Thymus (tissue), 11 donors: ENCODE results near the gene SORCS1. TPM values are rescaled to one million over a fixed set of nuclear protein-coding genes. Genes with fewer than 3 reads are reported as not detected.

Experiments
- DNase-seq, 9 donors: peaks; one replicate each; pipeline ENCODE4 v3.0.0-alpha.2; 2013; ENCODE audit warnings: low spot score in 9 of 9, low read depth in 6 of 9, missing footprints in 1 of 9
- H3K27ac ChIP-seq, 2 donors: one replicate each; pipeline ENCODE4 v1.5.1; 2013; ENCODE audit warnings: control low read depth in 1 of 2, low read depth in 1 of 2, low read length in 1 of 2, mild to moderate bottlenecking in 1 of 2, moderate library complexity in 1 of 2
- H3K27me3 ChIP-seq, 2 donors: one replicate each; pipeline ENCODE4 v1.5.1; 2013; ENCODE audit warnings: low read length in 1 of 2; ENCODE audit not compliant: control insufficient read depth in 2 of 2, insufficient read depth in 1 of 2
- H3K36me3 ChIP-seq, 2 donors: one replicate each; pipeline ENCODE4 v1.5.1; 2013; ENCODE audit warnings: low read length in 1 of 2, mild to moderate bottlenecking in 1 of 2, moderate library complexity in 1 of 2; ENCODE audit not compliant: control insufficient read depth in 2 of 2, insufficient read depth in 2 of 2
- H3K4me1 ChIP-seq, 2 donors: one replicate each; pipeline ENCODE4 v1.5.1; 2013; ENCODE audit warnings: low read length in 2 of 2; ENCODE audit not compliant: control insufficient read depth in 2 of 2, insufficient read depth in 2 of 2
- H3K4me3 ChIP-seq, 2 donors: one replicate each; pipeline ENCODE4 v1.5.1; 2013; ENCODE audit warnings: low read length in 2 of 2, control low read depth in 1 of 2, mild to moderate bottlenecking in 1 of 2
- H3K9me3 ChIP-seq, 2 donors: one replicate each; pipeline ENCODE4 v1.5.1; 2013; ENCODE audit warnings: low read length in 1 of 2, mild to moderate bottlenecking in 1 of 2; ENCODE audit not compliant: control insufficient read depth in 2 of 2, insufficient read depth in 1 of 2
- WGBS: extraction: QIAGEN DNeasy Blood & Tissue Kit; methylation state at CpG from one replicate; pipeline ENCODE4 v1.1.7; 2013; 5-methylcytosine and 5-hydroxymethylcytosine counted together
- polyA plus RNA-seq: library from polyadenylated mRNA; stranded (reverse); fragments of 200-250 nt; gene quantifications from one replicate; pipeline ENCODE4 v1.2.3, GENCODE V29; 2013
- total RNA-seq: library from RNA; stranded (reverse); fragments of 120-200 nt; gene quantifications from one replicate; pipeline ENCODE4 v1.2.4, GENCODE V29; 2013
- donor health status: healthy.

The SORCS1 gene
- total and polyA plus RNA-seq, 2 donors, result 1.1 to 3.6 TPM

DNA sequence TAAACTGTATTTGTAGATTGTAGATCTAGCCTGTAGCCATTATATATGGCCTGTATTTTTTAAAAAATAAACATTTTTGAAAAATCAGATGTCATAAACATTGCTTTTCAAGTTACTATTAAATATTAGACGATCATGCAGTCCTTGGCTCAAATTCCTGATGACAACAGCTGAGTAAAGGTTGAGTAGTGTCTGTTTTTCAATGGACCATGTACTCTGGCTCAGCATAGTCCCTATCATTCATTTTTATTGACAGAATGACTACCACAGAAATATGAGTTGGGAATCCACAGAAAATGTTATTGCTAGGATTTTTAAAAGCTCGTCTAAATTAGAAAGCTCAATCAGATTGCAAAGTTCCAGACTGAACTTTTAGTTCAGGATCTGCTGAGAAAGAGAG is 145.4 kb downstream of the SORCS1 start:
- Histone ChIP-seq H3K9me3 (no peaks in the 10 kb centered on the region), H3K4me3 (no peak overlapping the region), H3K36me3 (no peaks in the 10 kb centered on the region), H3K27ac (no peak overlapping the region), H3K4me1 (no peaks in the 10 kb centered on the region), H3K27me3 (no peaks in the 10 kb centered on the region)
- DNase-seq, result no peak
- WGBS, result 93% methylated on average over 2 of the region's 2 CpGs

DNA sequence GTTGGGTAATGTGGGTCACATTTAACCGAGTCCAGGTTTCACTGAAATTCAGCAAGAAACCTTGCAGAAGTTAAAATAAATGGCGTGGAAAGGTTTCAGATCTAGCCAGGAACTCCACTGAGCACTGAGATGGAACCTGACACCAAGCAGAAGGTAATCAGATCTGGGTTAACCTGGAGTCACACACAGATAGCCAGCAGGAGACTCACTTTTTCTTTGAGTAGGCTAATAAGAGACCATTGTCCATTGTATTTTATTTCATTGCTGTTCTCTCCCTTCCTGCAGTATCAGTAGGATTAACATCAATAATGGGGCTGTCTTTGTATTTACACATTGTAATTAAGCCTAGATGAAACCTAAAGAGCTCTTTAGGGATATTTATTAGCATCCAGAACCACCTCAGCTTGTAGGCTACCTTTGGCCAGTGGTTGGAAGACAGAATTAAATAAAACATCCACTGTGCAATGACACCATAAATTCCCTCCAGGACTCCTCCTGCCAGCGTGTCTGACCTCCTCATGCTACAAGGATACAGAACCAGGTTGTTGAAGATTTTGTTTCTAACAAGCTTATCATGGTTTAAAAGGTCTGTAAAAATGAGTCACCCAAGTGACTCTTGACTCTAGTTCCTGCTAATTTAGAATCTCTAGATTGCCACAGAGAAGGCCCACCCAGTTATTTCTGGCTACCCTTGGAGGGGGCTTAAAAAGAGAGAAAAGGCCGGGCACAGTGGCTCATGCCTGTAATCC is 151.1 kb downstream of the SORCS1 start:
- Histone ChIP-seq H3K27me3 (no peaks in the 10 kb centered on the region), H3K9me3 (no peaks in the 10 kb centered on the region), H3K27ac (no peak overlapping the region), H3K4me3 (no peak overlapping the region), H3K36me3 (no peaks in the 10 kb centered on the region), H3K4me1 (no peaks in the 10 kb centered on the region)
- 88% methylated on average over 4 of the region's 4 CpGs for WGBS
- no peak for DNase-seq

DNA sequence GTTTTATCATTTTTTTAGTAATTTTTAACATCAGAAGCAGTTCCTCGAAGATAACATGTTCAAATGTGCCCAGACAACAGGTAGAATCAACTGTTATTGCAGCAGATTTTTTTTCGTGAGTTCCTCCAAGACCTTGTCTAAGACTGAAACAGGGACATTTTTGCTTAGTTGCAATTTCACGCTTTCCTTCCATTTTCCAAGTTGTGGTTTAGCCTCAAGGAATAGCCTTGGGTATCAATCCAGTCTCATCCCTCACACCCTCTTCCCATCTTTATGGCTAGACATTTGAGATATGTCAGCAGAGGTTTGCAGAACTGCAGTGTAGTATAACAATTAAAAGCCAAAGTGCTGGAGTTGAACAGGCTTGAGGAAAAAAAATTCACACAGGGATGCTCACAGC is 152.5 kb downstream of the SORCS1 start:
- Histone ChIP-seq H3K36me3 (no peaks in the 10 kb centered on the region), H3K4me1 (no peaks in the 10 kb centered on the region), H3K9me3 (no peaks in the 10 kb centered on the region), H3K27ac (no peak overlapping the region), H3K27me3 (no peaks in the 10 kb centered on the region), H3K4me3 (no peak overlapping the region)
- 87% methylated on average over 3 of the region's 3 CpGs for WGBS
- DNase-seq, result no peak

DNA sequence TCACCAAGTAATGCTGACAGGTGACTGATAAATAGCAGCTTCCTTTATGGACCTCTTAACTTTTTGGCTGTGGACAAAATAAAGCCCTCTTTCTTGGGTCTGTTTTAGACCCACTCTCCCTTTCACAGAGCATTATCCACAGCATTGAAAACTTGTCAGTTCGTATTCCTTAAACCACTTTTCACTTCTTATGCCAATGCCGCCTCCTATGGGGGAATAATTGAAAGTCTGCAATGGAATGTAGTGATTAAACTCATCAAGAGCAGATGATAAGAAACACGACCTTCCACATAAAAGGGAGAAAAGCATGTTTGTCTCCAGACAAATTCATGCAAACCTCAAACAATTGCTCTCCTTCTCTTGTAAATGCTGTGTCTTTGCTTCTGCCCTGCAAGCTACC is 153.4 kb downstream of the SORCS1 start:
- Histone ChIP-seq H3K27ac (no peak overlapping the region), H3K36me3 (no peaks in the 10 kb centered on the region), H3K4me1 (no peaks in the 10 kb centered on the region), H3K4me3 (no peak overlapping the region), H3K9me3 (no peaks in the 10 kb centered on the region), H3K27me3 (no peaks in the 10 kb centered on the region)
- 73% methylated on average over 3 of the region's 3 CpGs for WGBS
- DNase-seq, result no peak

DNA sequence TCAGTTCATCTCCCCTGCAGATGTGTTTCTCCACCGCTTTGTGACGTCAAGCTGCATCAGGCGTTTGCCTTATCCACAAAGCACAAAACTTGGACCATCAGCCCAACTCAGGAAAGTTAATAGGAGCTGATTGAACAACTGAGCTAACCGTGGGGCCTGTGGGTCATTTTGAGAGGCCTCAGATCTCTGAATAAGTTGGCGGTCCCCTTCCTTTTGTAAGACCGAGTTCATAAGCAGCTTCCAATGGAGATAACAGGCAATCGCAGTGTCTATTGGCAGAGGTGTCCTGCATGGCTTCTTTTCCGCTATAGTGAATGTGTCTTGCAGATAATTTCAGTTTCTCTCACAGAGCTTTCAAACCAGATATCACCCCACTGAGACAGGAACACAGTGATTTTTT is 154.0 kb downstream of the SORCS1 start:
- no peaks in the 10 kb centered on the region for H3K27me3 ChIP-seq
- 95% methylated on average over 8 of the region's 8 CpGs for WGBS

DNA sequence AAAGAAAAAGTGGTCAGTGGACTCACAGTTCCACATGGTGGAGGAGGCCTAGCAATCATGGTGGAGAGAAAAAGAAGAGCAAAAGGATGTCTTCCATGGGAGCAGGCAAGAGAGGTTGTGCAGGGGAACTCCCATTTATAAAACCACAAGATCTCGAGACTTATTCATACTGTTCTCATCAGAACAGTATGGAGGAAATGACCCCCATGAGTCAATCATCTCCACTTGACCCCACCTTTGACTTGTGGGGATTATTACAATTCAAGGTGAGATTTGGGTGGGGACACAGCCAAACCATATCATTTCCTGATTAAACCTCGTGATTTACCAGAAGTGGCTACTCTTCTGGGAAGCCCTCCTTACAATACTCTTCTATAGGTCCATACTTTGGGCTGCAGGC is 160.1 kb downstream of the SORCS1 start:
- 83% methylated on average over 2 of the region's 2 CpGs for WGBS

More for the DNA sequence above, 154.0 kb downstream of the SORCS1 start:
- Histone ChIP-seq H3K27ac (no peak overlapping the region), H3K9me3 (no peaks in the 10 kb centered on the region), H3K36me3 (no peaks in the 10 kb centered on the region), H3K4me3 (no peak overlapping the region), H3K4me1 (no peaks in the 10 kb centered on the region)
- DNase-seq, result no peak

DNA sequence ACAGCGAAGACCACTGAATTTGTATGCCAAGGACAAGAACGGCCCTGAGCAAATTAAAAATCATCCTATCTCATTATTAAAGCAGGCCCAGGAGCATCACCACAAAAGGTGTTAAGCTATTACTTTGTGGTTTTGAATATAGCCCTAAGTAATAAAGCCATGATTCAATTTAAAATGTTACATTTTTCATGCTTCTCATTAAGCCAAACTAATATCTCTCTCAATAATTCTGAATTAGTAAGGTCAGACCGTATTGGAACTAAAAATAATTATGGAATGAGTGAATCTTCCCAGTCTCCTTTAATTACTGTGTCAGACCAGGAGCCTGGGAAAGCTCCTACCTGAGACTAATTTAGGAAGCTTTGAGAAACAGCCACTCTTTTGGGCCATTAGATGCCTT is 162.4 kb downstream of the SORCS1 start:
- H3K27ac ChIP-seq, result no peak overlapping the region
- no peak overlapping the region for H3K4me3 ChIP-seq
- no peaks in the 10 kb centered on the region for H3K36me3 ChIP-seq
- H3K9me3 ChIP-seq, result no peaks in the 10 kb centered on the region
- H3K27me3 ChIP-seq, result no peaks in the 10 kb centered on the region
- no peaks in the 10 kb centered on the region for H3K4me1 ChIP-seq
- WGBS, result 95% methylated on average over 3 of the region's 3 CpGs
- no peak for DNase-seq

More for the DNA sequence above, 160.1 kb downstream of the SORCS1 start:
- Histone ChIP-seq H3K36me3 (no peaks in the 10 kb centered on the region), H3K9me3 (no peaks in the 10 kb centered on the region), H3K27ac (no peak overlapping the region), H3K4me1 (no peaks in the 10 kb centered on the region), H3K4me3 (no peak overlapping the region), H3K27me3 (no peaks in the 10 kb centered on the region)
- no peak for DNase-seq

DNA sequence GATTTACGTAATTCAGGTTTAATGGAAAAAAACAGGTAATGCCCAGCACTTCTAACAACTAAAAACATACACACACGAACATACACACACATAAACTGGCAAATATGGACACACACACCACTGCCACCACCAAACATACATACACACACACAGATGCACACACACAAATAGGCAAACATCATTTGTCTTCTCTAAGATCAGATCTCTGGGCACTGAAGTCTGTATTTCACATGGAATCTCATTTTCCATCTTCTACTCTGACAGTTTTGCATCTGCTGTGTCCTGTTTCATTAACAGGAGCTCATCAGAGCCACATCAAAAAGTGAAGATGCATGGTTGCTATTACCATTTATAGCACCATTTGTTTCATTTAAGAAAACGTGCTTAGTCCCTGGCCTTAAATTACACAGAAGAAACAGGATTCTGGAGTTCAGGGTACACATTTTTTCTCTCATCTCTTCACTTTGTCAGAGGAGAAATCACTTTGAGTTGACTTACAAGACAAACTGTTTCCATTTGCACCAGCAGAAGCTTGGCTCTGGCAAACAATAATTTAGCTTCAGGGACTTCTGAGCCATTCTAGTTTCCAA is 165.3 kb downstream of the SORCS1 start:
- Histone ChIP-seq H3K27ac (no peak overlapping the region), H3K36me3 (no peaks in the 10 kb centered on the region)
- WGBS, result 81% methylated on average over 3 of the region's 3 CpGs

DNA sequence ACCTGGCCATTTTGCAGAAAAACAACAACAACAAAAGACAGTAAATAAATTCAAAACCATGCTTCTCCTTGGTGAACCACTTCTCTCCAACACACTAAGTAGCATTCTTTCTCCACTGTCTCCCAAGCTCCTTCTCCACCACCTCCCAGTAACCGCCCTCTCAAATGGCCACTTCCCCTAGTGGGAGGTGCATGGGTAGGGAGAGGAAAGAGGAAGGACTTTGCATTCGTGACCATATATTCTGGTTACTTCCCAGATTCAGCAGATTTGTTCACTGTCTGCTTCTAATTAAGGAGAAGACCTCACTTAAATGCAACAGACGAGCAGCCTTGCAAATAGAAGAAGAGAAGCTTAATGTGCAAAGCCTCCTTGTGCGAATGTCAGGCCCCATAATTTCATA is 166.8 kb downstream of the SORCS1 start:
- no peak for DNase-seq
- WGBS, result 74% methylated on average over 4 of the region's 4 CpGs

More for the DNA sequence above, 165.3 kb downstream of the SORCS1 start:
- no peak overlapping the region for H3K4me3 ChIP-seq
- H3K9me3 ChIP-seq, result no peaks in the 10 kb centered on the region
- no peaks in the 10 kb centered on the region for H3K27me3 ChIP-seq
- DNase-seq, result no peak
- no peaks in the 10 kb centered on the region for H3K4me1 ChIP-seq

More for the DNA sequence above, 166.8 kb downstream of the SORCS1 start:
- H3K36me3 ChIP-seq, result no peaks in the 10 kb centered on the region
- no peaks in the 10 kb centered on the region for H3K4me1 ChIP-seq
- H3K4me3 ChIP-seq, result no peak overlapping the region
- H3K9me3 ChIP-seq, result no peaks in the 10 kb centered on the region
- no peak overlapping the region for H3K27ac ChIP-seq
- H3K27me3 ChIP-seq, result no peaks in the 10 kb centered on the region
